ENCODE results near the gene MKRN3. TPM values are rescaled to one million over a fixed set of nuclear protein-coding genes. Genes with fewer than 3 reads are reported as not detected.

The MKRN3 gene
- total and polyA plus RNA-seq, 2 experiments from 2014 or later, result not detected

GRCh38 chr15:23588268-23588667 is 22.8 kb downstream of the MKRN3 start:
- no peaks in the 10 kb centered on the region for H3K79me2 ChIP-seq (replicated peaks; ENCODE audit: insufficient read depth)
- DNase-seq (ENCODE audit: low spot score) (no peak), ATAC-seq (no peak)
- H3K36me3 Mint-ChIP-seq (ENCODE audit: low read depth), result peaks cover 4% of the 10 kb centered on the region; the same call in 1 of the 3 replicates
- H3K4me1 ChIP-seq (ENCODE audit: insufficient read depth), result no peaks in the 10 kb centered on the region
- no peak overlapping the region for H3K4me2 ChIP-seq
- TF ChIP-seq CTCF (conservative IDR thresholded peaks at IDR 0.05; ENCODE audit: low read depth in 2 of 2) (no peak), EZH2phosphoT487 (IDR thresholded peaks at IDR 0.05; ENCODE audit: unreplicated experiment) (no peak), ZNF462 (CRISPR knock-in tag; IDR thresholded peaks at IDR 0.05) (no peak), JUNB (IDR thresholded peaks at IDR 0.05; ENCODE audit: unreplicated experiment) (no peak), POLR2AphosphoS5 (IDR thresholded peaks at IDR 0.05; ENCODE audit: low read depth) (no peak), ZNF114 (CRISPR knock-in tag; IDR thresholded peaks at IDR 0.05) (no peak), CREB1 (CRISPR knock-in tag; IDR thresholded peaks at IDR 0.05; ENCODE audit: low read depth) (no peak), ETS1 (IDR thresholded peaks at IDR 0.05) (no peak), EZH2 (IDR thresholded peaks at IDR 0.05; ENCODE audit: low read depth, unreplicated experiment) (no peak)
- TF ChIP-seq, protein P1, sequence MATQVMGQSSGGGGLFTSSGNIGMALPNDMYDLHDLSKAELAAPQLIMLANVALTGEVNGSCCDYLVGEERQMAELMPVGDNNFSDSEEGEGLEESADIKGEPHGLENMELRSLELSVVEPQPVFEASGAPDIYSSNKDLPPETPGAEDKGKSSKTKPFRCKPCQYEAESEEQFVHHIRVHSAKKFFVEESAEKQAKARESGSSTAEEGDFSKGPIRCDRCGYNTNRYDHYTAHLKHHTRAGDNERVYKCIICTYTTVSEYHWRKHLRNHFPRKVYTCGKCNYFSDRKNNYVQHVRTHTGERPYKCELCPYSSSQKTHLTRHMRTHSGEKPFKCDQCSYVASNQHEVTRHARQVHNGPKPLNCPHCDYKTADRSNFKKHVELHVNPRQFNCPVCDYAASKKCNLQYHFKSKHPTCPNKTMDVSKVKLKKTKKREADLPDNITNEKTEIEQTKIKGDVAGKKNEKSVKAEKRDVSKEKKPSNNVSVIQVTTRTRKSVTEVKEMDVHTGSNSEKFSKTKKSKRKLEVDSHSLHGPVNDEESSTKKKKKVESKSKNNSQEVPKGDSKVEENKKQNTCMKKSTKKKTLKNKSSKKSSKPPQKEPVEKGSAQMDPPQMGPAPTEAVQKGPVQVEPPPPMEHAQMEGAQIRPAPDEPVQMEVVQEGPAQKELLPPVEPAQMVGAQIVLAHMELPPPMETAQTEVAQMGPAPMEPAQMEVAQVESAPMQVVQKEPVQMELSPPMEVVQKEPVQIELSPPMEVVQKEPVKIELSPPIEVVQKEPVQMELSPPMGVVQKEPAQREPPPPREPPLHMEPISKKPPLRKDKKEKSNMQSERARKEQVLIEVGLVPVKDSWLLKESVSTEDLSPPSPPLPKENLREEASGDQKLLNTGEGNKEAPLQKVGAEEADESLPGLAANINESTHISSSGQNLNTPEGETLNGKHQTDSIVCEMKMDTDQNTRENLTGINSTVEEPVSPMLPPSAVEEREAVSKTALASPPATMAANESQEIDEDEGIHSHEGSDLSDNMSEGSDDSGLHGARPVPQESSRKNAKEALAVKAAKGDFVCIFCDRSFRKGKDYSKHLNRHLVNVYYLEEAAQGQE (IDR thresholded peaks at IDR 0.05; ENCODE audit: unreplicated experiment), result no peak
- peaks cover 76% of the 10 kb centered on the region for H3K9me3 Mint-ChIP-seq
- no peak overlapping the region for H3K4me3 Mint-ChIP-seq
- H2AFZ ChIP-seq, result no peak overlapping the region
- 0 out of 2 replicates have a peak, but pooled peaks cover 4% of the 10 kb centered on the region for H3K9me2 ChIP-seq (ENCODE audit: insufficient read depth)
- no peaks in the 10 kb centered on the region for H3K4me1 Mint-ChIP-seq
- H3K4me3 ChIP-seq, result no peak overlapping the region
- H4K20me1 ChIP-seq (replicated peaks; ENCODE audit: insufficient read depth), result no peaks in the 10 kb centered on the region
- H3K36me3 ChIP-seq (ENCODE audit: insufficient read depth), result no peaks in the 10 kb centered on the region
- peaks cover 2% of the 10 kb centered on the region for H3K27me3 Mint-ChIP-seq (ENCODE audit: insufficient read depth, low read depth, poor library complexity)
- H3K27ac ChIP-seq (ENCODE audit: low read depth), result no peak overlapping the region
- H3F3A ChIP-seq (replicated peaks; ENCODE audit: low read depth), result no peaks in the 10 kb centered on the region
- H3K27ac Mint-ChIP-seq, result no peak overlapping the region
- no peaks in the 10 kb centered on the region for H3K27me3 ChIP-seq (ENCODE audit: insufficient read depth)
